IPS-11a (cell line): ENCODE data around the gene ZDHHC3.

ENCODE experiments used
- H3K4me3 ChIP-seq: one replicate; pipeline ENCODE4 v1.5.1; 2013; ENCODE audit warnings: low read depth, low read length, control low read depth

The ZDHHC3 gene

GRCh38 chr3:44976002-44976815 lies at the start of gene ZDHHC3, which contains the start of gene EXOSC7:
Gene ZDHHC3, minus strand, starts transcription at chr3:44976174. Its CDS starts 16,738 bp downstream, at chr3:44959436.
Gene EXOSC7, plus strand, starts transcription at chr3:44976244. Its CDS starts 34 bp downstream, at chr3:44976278.
- H3K4me3 ChIP-seq, result peak within 1 kb of the TSS; percentile 98

GRCh38 chr3:45024542-45025255 lies 48.7 kb upstream of the ZDHHC3 start:
- H3K4me3 ChIP-seq, result no peak overlapping the region

GRCh38 chr3:45023675-45024074 lies 47.7 kb upstream of the ZDHHC3 start:
- H3K4me3 ChIP-seq, result no peak overlapping the region

GRCh38 chr3:45021524-45022297 lies 45.7 kb upstream of the ZDHHC3 start:
- no peak overlapping the region for H3K4me3 ChIP-seq

- no peak overlapping the region for H3K4me3 ChIP-seq
These were observed 44.6 kb upstream of the ZDHHC3 start for GRCh38 chr3:45020534-45020933.

- no peak overlapping the region for H3K4me3 ChIP-seq
These were observed 41.8 kb upstream of the ZDHHC3 start for GRCh38 chr3:45017821-45018220.

GRCh38 chr3:45016916-45017315 lies 40.9 kb upstream of the ZDHHC3 start:
- H3K4me3 ChIP-seq, result no peak overlapping the region

- H3K4me3 ChIP-seq, result no peak overlapping the region
These were observed 36.6 kb upstream of the ZDHHC3 start for GRCh38 chr3:45012577-45012976.

GRCh38 chr3:45011756-45012508 lies 36.0 kb upstream of the ZDHHC3 start:
- H3K4me3 ChIP-seq, result no peak overlapping the region

GRCh38 chr3:45010811-45011333 lies 34.9 kb upstream of the ZDHHC3 start:
- no peak overlapping the region for H3K4me3 ChIP-seq

- no peak overlapping the region for H3K4me3 ChIP-seq
These were observed 33.9 kb upstream of the ZDHHC3 start for GRCh38 chr3:45009868-45010267.

GRCh38 chr3:45008117-45008516 lies 32.1 kb upstream of the ZDHHC3 start:
- H3K4me3 ChIP-seq, result no peak overlapping the region

- no peak overlapping the region for H3K4me3 ChIP-seq
These were observed 31.1 kb upstream of the ZDHHC3 start for GRCh38 chr3:45007091-45007490.

- H3K4me3 ChIP-seq, result no peak overlapping the region
These were observed 27.9 kb upstream of the ZDHHC3 start for GRCh38 chr3:45003859-45004258.

GRCh38 chr3:45003406-45003805 lies 27.4 kb upstream of the ZDHHC3 start:
- no peak overlapping the region for H3K4me3 ChIP-seq

GRCh38 chr3:45002720-45003119 lies 26.7 kb upstream of the ZDHHC3 start:
- no peak overlapping the region for H3K4me3 ChIP-seq

- no peak overlapping the region for H3K4me3 ChIP-seq
These were observed 26.2 kb upstream of the ZDHHC3 start for GRCh38 chr3:45002139-45002660.

- no peak overlapping the region for H3K4me3 ChIP-seq
These were observed 25.8 kb upstream of the ZDHHC3 start for GRCh38 chr3:45001738-45002137.

GRCh38 chr3:45000823-45001222 lies 24.8 kb upstream of the ZDHHC3 start:
- no peak overlapping the region for H3K4me3 ChIP-seq

- H3K4me3 ChIP-seq, result no peak overlapping the region
These were observed 23.8 kb upstream of the ZDHHC3 start for GRCh38 chr3:44999782-45000181.
